ENCODE data around the gene GALNT9. TPM values are rescaled to one million over a fixed set of nuclear protein-coding genes. Genes with fewer than 3 reads are reported as not detected.
"Not testable (repeated sequence)": the region's sequence is repeated elsewhere in the genome, so short reads cannot be mapped to it uniquely, and the experiment has no call there.

GALNT9 gene
- total and polyA plus RNA-seq, 7 donors = 0.28 to 5.0 (median 2.8) TPM; not detected in 2

DNA sequence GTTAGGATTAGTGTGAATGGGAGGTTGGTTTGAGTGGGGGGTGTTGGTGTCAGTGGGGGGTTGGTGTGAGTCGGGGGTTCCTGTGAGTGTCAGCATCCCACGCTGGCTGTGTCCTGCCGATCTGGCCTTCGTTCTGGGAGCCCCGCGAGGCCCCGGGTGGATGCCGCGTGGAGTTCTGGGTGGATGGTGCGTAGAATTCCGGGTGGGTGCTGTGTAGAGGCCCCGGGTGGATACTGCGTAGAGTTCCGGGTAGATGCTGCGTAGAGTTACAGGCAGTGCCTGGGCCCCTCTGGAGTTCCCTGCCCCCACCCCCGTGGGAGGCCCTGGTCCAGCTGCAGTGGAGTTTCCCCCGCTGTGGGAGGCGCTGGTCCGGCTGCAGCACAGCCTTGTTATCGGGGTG is 176.4 kb downstream of the GALNT9 start:
- no peak for DNase-seq
- H3K9me3 ChIP-seq = no peaks in the 10 kb centered on the region
- TF ChIP-seq EP300 (IDR thresholded peaks at IDR 0.05) = no peak
- TF ChIP-seq, protein P1, sequence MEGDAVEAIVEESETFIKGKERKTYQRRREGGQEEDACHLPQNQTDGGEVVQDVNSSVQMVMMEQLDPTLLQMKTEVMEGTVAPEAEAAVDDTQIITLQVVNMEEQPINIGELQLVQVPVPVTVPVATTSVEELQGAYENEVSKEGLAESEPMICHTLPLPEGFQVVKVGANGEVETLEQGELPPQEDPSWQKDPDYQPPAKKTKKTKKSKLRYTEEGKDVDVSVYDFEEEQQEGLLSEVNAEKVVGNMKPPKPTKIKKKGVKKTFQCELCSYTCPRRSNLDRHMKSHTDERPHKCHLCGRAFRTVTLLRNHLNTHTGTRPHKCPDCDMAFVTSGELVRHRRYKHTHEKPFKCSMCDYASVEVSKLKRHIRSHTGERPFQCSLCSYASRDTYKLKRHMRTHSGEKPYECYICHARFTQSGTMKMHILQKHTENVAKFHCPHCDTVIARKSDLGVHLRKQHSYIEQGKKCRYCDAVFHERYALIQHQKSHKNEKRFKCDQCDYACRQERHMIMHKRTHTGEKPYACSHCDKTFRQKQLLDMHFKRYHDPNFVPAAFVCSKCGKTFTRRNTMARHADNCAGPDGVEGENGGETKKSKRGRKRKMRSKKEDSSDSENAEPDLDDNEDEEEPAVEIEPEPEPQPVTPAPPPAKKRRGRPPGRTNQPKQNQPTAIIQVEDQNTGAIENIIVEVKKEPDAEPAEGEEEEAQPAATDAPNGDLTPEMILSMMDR (IDR thresholded peaks at IDR 0.05) = no peak
- no peak overlapping the region for H3K4me3 ChIP-seq
- peaks cover 0 to 11% (median 7%) of the 10 kb centered on the region in 4 donors for H3K4me1 ChIP-seq
- no peaks in the 10 kb centered on the region for H3K27me3 ChIP-seq
- H3K36me3 ChIP-seq = peaks cover 6 to 43% (median 13%) of the 10 kb centered on the region in 4 donors
- intact Hi-C loops (cut with DNase I) = loop anchor here (2.0 to 10.0 kb wide), 4 partner anchors 52 to 262 kb away; no protein-coding TSS in a partner anchor
- no peak overlapping the region for H3K27ac ChIP-seq
- 92 to 95% methylated on average over 20 of the region's 20 CpGs for WGBS, 2 donors

DNA sequence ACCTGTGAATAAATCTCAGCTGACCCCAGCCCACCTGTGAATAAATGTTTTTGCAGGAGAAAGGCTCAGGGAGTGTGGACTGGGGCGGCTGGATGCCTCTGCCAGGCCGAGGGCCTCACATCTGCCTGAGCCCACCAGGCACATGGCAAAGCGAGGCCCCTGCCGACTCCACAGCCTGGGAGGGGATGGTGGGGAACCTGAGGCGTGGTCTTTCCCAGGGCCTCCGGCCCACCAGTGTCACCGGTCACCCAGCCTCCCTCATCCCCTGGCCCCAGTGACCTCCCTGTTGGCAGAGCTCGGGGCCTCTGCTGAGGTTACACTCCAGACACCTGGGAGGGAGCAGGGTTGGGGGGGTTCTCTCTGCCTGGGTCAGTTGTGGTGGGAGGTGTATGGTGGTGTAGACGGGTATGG is 177.0 kb downstream of the GALNT9 start:
- DNase-seq = no peak
- no peaks in the 10 kb centered on the region for H3K27me3 ChIP-seq
- H3K4me1 ChIP-seq = peaks cover 0 to 11% (median 7%) of the 10 kb centered on the region in 4 donors
- intact Hi-C loops (cut with DNase I) = loop anchor here (2.0 to 10.0 kb wide), 4 partner anchors 52 to 262 kb away; no protein-coding TSS in a partner anchor
- H3K27ac ChIP-seq = no peak overlapping the region
- H3K9me3 ChIP-seq = no peaks in the 10 kb centered on the region
- TF ChIP-seq, protein P1 (IDR thresholded peaks at IDR 0.05) = no peak
- TF ChIP-seq POLR2AphosphoS5 (IDR thresholded peaks at IDR 0.05) (no peak), POLR2A (IDR thresholded peaks at IDR 0.05) (no peak), EP300 (IDR thresholded peaks at IDR 0.05) (no peak)
- no peak overlapping the region for H3K4me3 ChIP-seq
- WGBS, 2 donors = 92 to 93% methylated on average over 9 of the region's 9 CpGs
- peaks cover 8 to 43% (median 15%) of the 10 kb centered on the region in 4 donors for H3K36me3 ChIP-seq

DNA sequence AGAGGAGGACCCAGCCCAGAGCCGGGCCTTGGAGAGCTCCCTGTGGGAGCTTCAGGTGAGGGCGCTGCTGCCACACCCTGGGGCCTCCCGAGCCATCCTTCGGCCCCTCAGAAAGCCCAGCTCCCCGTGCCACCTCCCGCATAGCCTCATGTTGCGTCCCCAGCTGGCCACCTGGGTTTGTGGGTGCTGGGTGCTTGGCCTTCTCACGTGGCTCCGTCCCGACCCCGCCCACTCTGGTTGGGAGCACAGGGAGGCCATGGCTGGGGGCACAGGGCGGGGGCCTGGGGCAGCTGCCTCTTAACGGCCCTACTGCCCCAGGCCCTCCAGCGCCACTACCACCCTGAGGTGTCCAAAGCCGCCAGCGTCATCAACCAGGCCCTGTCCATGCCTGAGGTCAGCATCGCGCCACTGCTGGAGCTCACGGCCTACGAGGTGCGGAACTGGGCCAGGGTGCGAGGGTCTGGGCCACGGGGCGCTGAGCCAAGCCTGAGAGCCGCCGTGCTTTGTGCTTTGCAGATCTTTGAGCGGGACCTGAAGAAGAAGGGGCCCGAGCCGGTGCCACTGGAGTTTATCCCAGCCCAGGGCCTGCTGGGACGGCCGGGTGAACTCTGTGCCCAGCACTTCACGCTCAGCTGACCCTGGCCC is 177.5 kb downstream of the GALNT9 start:
- Histone ChIP-seq H3K27ac (no peak overlapping the region), H3K36me3 (peaks cover 8 to 42% (median 16%) of the 10 kb centered on the region in 4 donors), H3K4me3 (no peak overlapping the region), H3K27me3 (no peaks in the 10 kb centered on the region), H3K9me3 (no peaks in the 10 kb centered on the region), H3K4me1 (peaks cover 0 to 11% (median 7%) of the 10 kb centered on the region in 4 donors)
- no peak for DNase-seq
- WGBS, 2 donors = 88 to 93% methylated on average over 32 of the region's 32 CpGs
- intact Hi-C loops (cut with DNase I) = loop anchor here (2.0 to 10.0 kb wide), 4 partner anchors 53 to 263 kb away; no protein-coding TSS in a partner anchor
- TF ChIP-seq EP300 (IDR thresholded peaks at IDR 0.05) (no peak), POLR2AphosphoS5 (IDR thresholded peaks at IDR 0.05) (no peak), POLR2A (IDR thresholded peaks at IDR 0.05) (no peak)
- TF ChIP-seq, protein P1 (IDR thresholded peaks at IDR 0.05) = no peak

DNA sequence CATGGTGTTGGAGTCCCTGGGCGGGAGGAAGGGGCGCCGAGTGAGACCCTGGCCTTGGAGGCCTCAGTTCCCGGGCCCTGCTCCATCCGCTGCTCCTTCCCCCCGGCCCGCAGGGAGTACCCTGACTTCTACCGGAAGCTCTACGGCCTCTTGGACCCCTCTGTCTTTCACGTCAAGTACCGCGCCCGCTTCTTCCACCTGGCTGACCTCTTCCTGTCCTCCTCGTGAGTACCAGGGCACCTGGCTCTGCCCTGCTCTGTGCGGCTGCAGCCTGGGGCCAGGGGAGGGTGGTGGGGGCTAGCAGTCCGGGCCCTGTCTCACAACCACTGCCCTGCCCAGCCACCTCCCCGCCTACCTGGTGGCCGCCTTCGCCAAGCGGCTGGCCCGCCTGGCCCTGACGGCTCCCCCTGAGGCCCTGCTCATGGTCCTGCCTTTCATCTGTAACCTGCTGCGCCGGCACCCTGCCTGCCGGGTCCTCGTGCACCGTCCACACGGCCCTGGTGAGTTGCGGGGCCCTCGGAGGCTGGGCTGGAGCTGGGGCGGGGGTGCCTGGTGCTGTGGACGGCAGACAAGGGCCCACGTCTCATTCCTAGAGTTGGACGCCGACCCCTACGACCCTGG is 178.1 kb downstream of the GALNT9 start:
- Histone ChIP-seq H3K4me3 (no peak overlapping the region), H3K27ac (no peak overlapping the region), H3K27me3 (no peaks in the 10 kb centered on the region), H3K36me3 (peaks cover 8 to 40% (median 16%) of the 10 kb centered on the region in 4 donors), H3K9me3 (no peaks in the 10 kb centered on the region), H3K4me1 (peaks cover 0 to 11% (median 7%) of the 10 kb centered on the region in 4 donors)
- WGBS, 2 donors = 93 to 95% methylated on average over 36 of the region's 36 CpGs
- intact Hi-C loops (cut with DNase I) = loop anchor here (10.0 kb wide), 3 partner anchors 54 to 264 kb away; no protein-coding TSS in a partner anchor
- no peak for DNase-seq
- no peak for TF ChIP-seq POLR2A (IDR thresholded peaks at IDR 0.05)

DNA sequence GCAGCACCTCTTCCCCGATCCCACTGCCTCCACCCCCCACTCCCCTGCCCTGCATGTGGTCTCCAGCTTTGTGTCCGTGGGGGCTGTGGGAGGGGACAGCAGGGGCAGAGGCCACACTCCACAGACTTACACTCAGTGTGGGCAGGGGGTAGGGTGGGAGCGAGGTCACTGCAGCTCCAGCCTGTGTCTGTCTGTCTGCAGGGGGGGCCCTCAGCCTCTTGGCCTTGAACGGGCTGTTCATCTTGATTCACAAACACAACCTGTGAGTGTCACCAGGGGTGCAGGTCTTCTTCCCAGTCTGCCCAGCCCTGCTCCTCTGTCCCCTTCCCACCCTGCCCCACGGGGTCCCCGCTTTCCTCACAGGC is 178.6 kb downstream of the GALNT9 start:
- peaks cover 0 to 11% (median 7%) of the 10 kb centered on the region in 4 donors for H3K4me1 ChIP-seq
- DNase-seq = peak; percentile 59
- intact Hi-C loops (cut with DNase I) = loop anchor here (10.0 kb wide), 3 partner anchors 54 to 264 kb away; no protein-coding TSS in a partner anchor
- no peak overlapping the region for H3K27ac ChIP-seq
- H3K27me3 ChIP-seq = no peaks in the 10 kb centered on the region
- H3K4me3 ChIP-seq = no peak overlapping the region
- WGBS, 2 donors = 89 to 90% methylated on average over 6 of the region's 6 CpGs
- H3K36me3 ChIP-seq = peaks cover 8 to 41% (median 16%) of the 10 kb centered on the region in 4 donors
- TF ChIP-seq POLR2AphosphoS5 (IDR thresholded peaks at IDR 0.05) (no peak), EP300 (IDR thresholded peaks at IDR 0.05) (no peak), POLR2A (IDR thresholded peaks at IDR 0.05) (no peak)
- TF ChIP-seq, protein P1 (IDR thresholded peaks at IDR 0.05) = no peak
- no peaks in the 10 kb centered on the region for H3K9me3 ChIP-seq

DNA sequence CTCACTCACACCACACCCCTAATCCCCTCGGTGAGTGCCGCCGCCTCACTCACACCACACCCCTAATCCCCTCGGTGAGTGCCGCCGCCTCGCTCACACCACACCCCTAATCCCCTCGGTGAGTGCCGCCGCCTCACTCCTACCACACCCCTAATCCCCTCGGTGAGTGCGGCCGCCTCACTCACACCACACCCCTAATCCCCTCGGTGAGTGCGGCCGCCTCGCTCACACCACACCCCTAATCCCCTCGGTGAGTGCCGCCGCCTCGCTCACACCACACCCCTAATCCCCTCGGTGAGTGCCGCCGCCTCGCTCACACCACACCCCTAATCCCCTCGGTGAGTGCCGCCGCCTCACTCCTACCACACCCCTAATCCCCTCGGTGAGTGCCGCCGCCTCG is 179.9 kb downstream of the GALNT9 start:
- not testable (repeated sequence) for H3K27me3 ChIP-seq, H3K4me3 ChIP-seq, H3K9me3 ChIP-seq, DNase-seq, H3K27ac ChIP-seq
- WGBS, 2 donors = 89 to 91% methylated on average over 17 to 25 of the region's 32 CpGs
- intact Hi-C loops (cut with DNase I) = loop anchor here (10.0 kb wide), 1 partner anchor 345 kb away; the partner anchor contains the start of gene FBRSL1
- H3K4me1 ChIP-seq = peaks cover 0 to 20% (median 19%) of the 10 kb centered on the region in 4 donors
- H3K36me3 ChIP-seq = peaks cover 8 to 41% (median 16%) of the 10 kb centered on the region in 4 donors

All from sigmoid colon (tissue), 7 donors.